Mesodermal cell (in vitro differentiated cells): ENCODE data around the gene CES2.
"Not testable (repeated sequence)": the region's sequence is repeated elsewhere in the genome, so short reads cannot be mapped to it uniquely, and the experiment has no call there.

Experiments
- H3K27ac ChIP-seq: 2 replicates; pipeline ENCODE4 v1.7.0; 2013; ENCODE audit warnings: mild to moderate bottlenecking, low read depth, low read length, moderate library complexity; ENCODE audit not compliant: severe bottlenecking
- H3K36me3 ChIP-seq: 2 replicates; pipeline ENCODE4 v1.7.1; 2013; ENCODE audit warnings: mild to moderate bottlenecking, low read length, moderate library complexity; ENCODE audit not compliant: control insufficient read depth, insufficient read depth
- H3K4me1 ChIP-seq: one replicate; pipeline ENCODE4 v1.7.1; 2013; ENCODE audit warnings: mild to moderate bottlenecking, low read length; ENCODE audit not compliant: insufficient read depth, control insufficient read depth, poor library complexity, severe bottlenecking
- H3K4me3 ChIP-seq: 2 replicates; pipeline ENCODE4 v1.7.0; 2013; ENCODE audit warnings: low read length, control low read depth, mild to moderate bottlenecking; ENCODE audit not compliant: insufficient read depth, poor library complexity, severe bottlenecking; ENCODE audit errors: extremely low read depth
- H3K9me3 ChIP-seq: 2 replicates; pipeline ENCODE4 v1.7.1; 2013; ENCODE audit warnings: mild to moderate bottlenecking, low read length, moderate library complexity; ENCODE audit not compliant: control insufficient read depth
- WGBS, 2 experiments: methylation state at CpG; one replicate each; pipeline ENCODE4 v1.1.5; 2013; ENCODE audit warnings: missing lambda C conversion rate in 2 of 2; ENCODE audit not compliant: insufficient coverage in 2 of 2; 5-methylcytosine and 5-hydroxymethylcytosine counted together

CES2 gene

GRCh38 chr16:66894948-66895688 is 40.2 kb upstream of the CES2 start:
- Histone ChIP-seq H3K4me3 (no peak overlapping the region), H3K36me3 (peaks cover 2% of the 10 kb centered on the region), H3K9me3 (no peaks in the 10 kb centered on the region), H3K27ac (no peak overlapping the region), H3K4me1 (peaks cover 13% of the 10 kb centered on the region)
- WGBS, 2 experiments: 54 to 59% methylated on average over 10 of the region's 11 CpGs

DNA sequence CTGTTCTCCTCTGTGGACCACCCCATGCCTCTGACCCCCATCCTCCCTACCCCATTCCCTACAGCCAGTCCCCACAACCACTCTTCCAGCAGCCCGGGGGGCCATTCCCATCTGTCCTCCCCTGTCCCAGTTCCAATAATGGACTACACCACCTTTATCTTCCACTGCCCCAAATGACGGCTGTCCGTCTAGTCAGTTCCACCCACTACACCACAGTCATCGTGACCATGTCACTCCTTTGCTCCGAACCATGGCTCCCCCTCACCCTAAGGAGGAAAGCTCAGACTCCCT is 39.7 kb upstream of the CES2 start:
- 94 to 100% methylated on average over 3 to 5 of the region's 5 CpGs for WGBS, 2 experiments
- no peak overlapping the region for H3K4me3 ChIP-seq
- peaks cover 2% of the 10 kb centered on the region for H3K36me3 ChIP-seq
- no peak overlapping the region for H3K27ac ChIP-seq
- no peaks in the 10 kb centered on the region for H3K9me3 ChIP-seq
- H3K4me1 ChIP-seq: peaks cover 18% of the 10 kb centered on the region

- no peaks in the 10 kb centered on the region for H3K9me3 ChIP-seq
- H3K4me3 ChIP-seq: no peak overlapping the region
- H3K36me3 ChIP-seq: peaks cover 2% of the 10 kb centered on the region
- no peak overlapping the region for H3K27ac ChIP-seq
- H3K4me1 ChIP-seq: peaks cover 18% of the 10 kb centered on the region
- WGBS, 2 experiments: 88 to 97% methylated on average over 3 of the region's 3 CpGs
These were observed 39.3 kb upstream of the CES2 start for GRCh38 chr16:66895999-66896398.

GRCh38 chr16:66896682-66897081 is 38.6 kb upstream of the CES2 start:
- H3K9me3 ChIP-seq, H3K4me3 ChIP-seq, H3K27ac ChIP-seq, H3K36me3 ChIP-seq: not testable (repeated sequence)
- 82 to 84% methylated on average over 5 of the region's 5 CpGs for WGBS, 2 experiments
- peaks cover 23% of the 10 kb centered on the region for H3K4me1 ChIP-seq

GRCh38 chr16:66898207-66898606 is 37.1 kb upstream of the CES2 start:
- Histone ChIP-seq H3K27ac (no peak overlapping the region), H3K4me1 (peaks cover 25% of the 10 kb centered on the region), H3K9me3 (no peaks in the 10 kb centered on the region), H3K4me3 (no peak overlapping the region), H3K36me3 (no peaks in the 10 kb centered on the region)
- no CpG with 5 or more reads among the region's 3 CpGs for WGBS, 2 experiments

DNA sequence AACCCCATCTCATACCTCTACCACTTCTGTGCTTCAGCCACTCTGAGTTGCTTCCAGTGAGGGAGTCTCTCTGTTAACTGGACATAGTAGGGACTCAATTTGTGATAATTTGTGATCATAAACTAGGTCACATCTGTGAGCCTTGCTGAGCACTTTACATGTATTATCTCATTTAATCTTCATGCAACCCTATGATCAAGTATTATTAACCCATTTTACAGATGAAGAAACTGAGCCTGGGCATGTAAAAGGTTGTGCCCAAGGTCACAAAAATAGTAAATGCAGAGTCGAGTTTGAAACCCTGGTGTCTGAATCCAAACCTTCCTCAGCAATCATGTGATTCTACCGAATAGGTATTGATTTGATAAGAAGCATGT is 36.4 kb upstream of the CES2 start:
- Histone ChIP-seq H3K9me3 (no peaks in the 10 kb centered on the region), H3K27ac (no peak overlapping the region), H3K4me1 (peaks cover 30% of the 10 kb centered on the region), H3K4me3 (no peak overlapping the region), H3K36me3 (no peaks in the 10 kb centered on the region)
- 90 to 100% methylated on average over 1 to 2 of the region's 2 CpGs for WGBS, 2 experiments

DNA sequence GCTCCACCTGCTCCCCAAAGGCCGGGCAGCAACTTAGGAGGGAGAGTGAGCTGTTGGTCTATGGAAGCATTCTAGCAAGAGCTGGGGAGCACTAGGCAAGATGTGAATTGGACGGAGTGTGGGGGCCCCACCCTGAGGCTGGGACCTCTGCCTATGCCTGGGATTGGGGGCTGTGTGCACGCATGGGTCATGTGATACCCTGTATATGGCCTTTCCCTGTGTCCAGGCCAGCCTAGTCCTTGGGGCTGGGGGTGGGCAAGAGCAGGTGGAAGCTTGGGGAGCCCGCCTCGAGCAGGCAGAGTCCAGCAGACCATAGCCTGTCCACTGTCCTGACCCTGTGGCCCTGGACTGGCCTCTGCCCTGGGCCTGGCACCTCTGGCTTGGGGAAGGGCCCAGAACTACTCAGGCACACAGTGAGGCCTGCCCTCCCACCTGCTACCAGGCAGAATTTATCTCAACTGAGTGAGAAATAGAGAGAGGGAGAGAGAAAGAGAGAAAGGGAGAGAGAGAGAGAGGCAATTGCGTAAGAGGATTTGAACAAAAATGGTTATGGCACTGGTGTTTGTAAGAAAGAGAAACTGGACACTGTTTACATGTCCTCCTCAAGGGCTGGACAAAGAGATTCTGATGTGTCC is 35.9 kb upstream of the CES2 start:
- Histone ChIP-seq H3K36me3 (no peaks in the 10 kb centered on the region), H3K4me3 (no peak overlapping the region), H3K27ac (peak overlapping the region; percentile 81), H3K9me3 (no peaks in the 10 kb centered on the region), H3K4me1 (peaks cover 34% of the 10 kb centered on the region)
- WGBS, 2 experiments: 93 to 97% methylated on average over 3 to 6 of the region's 6 CpGs

GRCh38 chr16:66899945-66900710 is 35.2 kb upstream of the CES2 start:
- no peaks in the 10 kb centered on the region for H3K9me3 ChIP-seq
- H3K4me1 ChIP-seq: peaks cover 41% of the 10 kb centered on the region
- H3K4me3 ChIP-seq: no peak overlapping the region
- 70 to 82% methylated on average over 2 to 8 of the region's 9 CpGs for WGBS, 2 experiments
- H3K27ac ChIP-seq: peak overlapping the region; percentile 81
- H3K36me3 ChIP-seq: no peaks in the 10 kb centered on the region

DNA sequence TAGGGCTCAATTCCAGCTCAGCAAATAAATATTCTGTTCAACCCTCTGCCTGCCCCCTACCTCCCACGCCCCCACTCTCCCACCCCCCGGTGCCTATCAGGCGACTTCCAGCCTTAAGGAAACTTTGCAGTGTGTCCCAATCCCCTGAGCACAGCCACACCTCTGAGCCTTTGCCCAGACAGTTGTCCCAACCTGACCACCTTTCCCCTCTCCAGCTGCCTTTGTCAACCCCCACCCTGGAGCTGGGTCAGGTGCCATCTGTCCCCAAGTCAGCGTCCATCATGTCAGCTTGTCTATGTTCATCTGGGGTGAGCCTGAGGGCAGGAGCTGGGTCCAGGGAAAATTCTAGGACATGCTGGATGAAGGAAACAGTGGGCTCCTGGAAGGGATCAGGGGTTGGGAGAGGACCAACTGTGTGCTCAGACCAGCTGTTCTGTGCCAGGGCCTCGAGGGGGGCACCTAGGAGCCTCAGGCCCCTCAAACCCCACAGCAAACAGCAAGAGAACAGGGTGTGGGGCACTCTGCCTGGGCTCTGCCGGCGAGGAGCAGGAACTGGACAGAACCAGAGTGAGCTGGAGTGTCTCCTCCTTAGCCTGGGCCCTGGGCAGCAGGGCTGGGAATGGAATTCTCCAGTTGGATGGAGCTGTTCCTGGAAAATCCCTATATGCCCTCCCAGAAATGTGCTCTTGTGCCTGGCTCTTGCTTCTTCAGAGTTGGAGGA is 34.4 kb upstream of the CES2 start:
- 70 to 90% methylated on average over 4 to 5 of the region's 7 CpGs for WGBS, 2 experiments
- no peaks in the 10 kb centered on the region for H3K9me3 ChIP-seq
- peaks cover 48% of the 10 kb centered on the region for H3K4me1 ChIP-seq
- H3K4me3 ChIP-seq: no peak overlapping the region
- peak overlapping the region; percentile 81 for H3K27ac ChIP-seq
- no peaks in the 10 kb centered on the region for H3K36me3 ChIP-seq

- WGBS, 2 experiments: 94 to 100% methylated on average over 10 of the region's 10 CpGs
- H3K36me3 ChIP-seq: no peaks in the 10 kb centered on the region
- no peak overlapping the region for H3K4me3 ChIP-seq
- no peaks in the 10 kb centered on the region for H3K9me3 ChIP-seq
- peaks cover 50% of the 10 kb centered on the region for H3K4me1 ChIP-seq
- no peak overlapping the region for H3K27ac ChIP-seq
These were observed 33.7 kb upstream of the CES2 start for GRCh38 chr16:66901626-66902025.
